ENCODE data around the gene ENOSF1.

The ENOSF1 gene

DNA sequence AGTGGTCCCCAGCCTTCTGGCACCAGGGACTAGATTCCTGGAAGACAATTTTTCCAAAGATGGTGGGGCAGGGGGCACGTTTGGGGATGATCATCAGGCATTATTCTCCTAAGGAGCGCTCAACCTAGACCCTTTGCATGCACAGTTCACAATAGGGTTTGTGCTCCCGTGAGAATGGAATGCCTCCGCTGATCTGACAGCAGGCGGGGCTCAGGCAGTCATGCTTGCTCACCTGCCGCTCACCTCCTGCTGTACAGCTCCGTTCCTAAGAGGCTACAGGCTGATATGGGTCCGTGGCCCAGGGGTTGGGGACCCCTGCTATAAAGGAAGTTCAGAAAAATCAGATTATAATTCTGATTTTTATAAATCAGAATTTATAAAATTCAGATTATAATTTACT is 77.3 kb downstream of the ENOSF1 start:
- TF ChIP-seq, protein P1, sequence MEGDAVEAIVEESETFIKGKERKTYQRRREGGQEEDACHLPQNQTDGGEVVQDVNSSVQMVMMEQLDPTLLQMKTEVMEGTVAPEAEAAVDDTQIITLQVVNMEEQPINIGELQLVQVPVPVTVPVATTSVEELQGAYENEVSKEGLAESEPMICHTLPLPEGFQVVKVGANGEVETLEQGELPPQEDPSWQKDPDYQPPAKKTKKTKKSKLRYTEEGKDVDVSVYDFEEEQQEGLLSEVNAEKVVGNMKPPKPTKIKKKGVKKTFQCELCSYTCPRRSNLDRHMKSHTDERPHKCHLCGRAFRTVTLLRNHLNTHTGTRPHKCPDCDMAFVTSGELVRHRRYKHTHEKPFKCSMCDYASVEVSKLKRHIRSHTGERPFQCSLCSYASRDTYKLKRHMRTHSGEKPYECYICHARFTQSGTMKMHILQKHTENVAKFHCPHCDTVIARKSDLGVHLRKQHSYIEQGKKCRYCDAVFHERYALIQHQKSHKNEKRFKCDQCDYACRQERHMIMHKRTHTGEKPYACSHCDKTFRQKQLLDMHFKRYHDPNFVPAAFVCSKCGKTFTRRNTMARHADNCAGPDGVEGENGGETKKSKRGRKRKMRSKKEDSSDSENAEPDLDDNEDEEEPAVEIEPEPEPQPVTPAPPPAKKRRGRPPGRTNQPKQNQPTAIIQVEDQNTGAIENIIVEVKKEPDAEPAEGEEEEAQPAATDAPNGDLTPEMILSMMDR (IDR thresholded peaks at IDR 0.05; ENCODE audit: poor library complexity, severe bottlenecking): no peak
- Histone ChIP-seq H3K4me1 (ENCODE audit: insufficient read depth, poor library complexity, severe bottlenecking) (peaks cover 4% of the 10 kb centered on the region), H3K27me3 (ENCODE audit: insufficient read depth, poor library complexity, severe bottlenecking) (no peaks in the 10 kb centered on the region), H3K27ac (ENCODE audit: poor library complexity, severe bottlenecking) (no peak overlapping the region), H3K36me3 (ENCODE audit: low read depth) (no peaks in the 10 kb centered on the region), H3K4me3 (ENCODE audit: severe bottlenecking) (no peak overlapping the region), H3K9me3 (ENCODE audit: severe bottlenecking) (no peaks in the 10 kb centered on the region)
- ATAC-seq (ENCODE audit: low read depth) (no peak), DNase-seq (ENCODE audit: low spot score) (no peak)

DNA sequence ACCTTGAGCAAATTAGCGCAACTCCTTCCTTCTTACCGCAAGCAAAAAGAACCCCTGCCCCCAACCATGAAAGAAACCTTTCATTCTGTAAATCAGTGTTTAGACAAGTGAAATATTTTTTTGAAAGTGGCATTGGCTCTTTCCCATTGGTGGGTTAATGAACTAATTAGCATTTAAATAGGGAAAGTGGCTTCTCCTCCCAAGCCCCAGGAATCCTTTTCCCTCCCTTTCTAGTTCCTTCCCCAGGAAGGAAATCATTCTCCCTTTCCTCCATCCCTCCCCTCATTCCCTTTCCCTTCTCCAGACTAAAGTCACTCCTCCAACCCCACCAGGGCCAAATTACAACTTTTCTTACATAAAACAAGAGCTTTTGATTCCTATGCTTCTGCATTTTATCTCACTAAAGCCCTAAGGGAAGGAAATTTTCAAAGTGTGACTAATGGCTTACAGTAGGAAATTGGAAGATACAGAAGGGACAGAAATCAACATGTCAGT is 77.8 kb downstream of the ENOSF1 start:
- ATAC-seq (ENCODE audit: low read depth) (peak; percentile 42; the same call in 1 of the 3 replicates), DNase-seq (ENCODE audit: low spot score) (no peak)
- Histone ChIP-seq H3K27ac (ENCODE audit: poor library complexity, severe bottlenecking) (no peak overlapping the region), H3K4me1 (ENCODE audit: insufficient read depth, poor library complexity, severe bottlenecking) (peaks cover 4% of the 10 kb centered on the region), H3K36me3 (ENCODE audit: low read depth) (no peaks in the 10 kb centered on the region), H3K9me3 (ENCODE audit: severe bottlenecking) (no peaks in the 10 kb centered on the region), H3K27me3 (ENCODE audit: insufficient read depth, poor library complexity, severe bottlenecking) (no peaks in the 10 kb centered on the region), H3K4me3 (ENCODE audit: severe bottlenecking) (no peak overlapping the region)
- TF ChIP-seq, protein P1 (IDR thresholded peaks at IDR 0.05; ENCODE audit: poor library complexity, severe bottlenecking): no peak

DNA sequence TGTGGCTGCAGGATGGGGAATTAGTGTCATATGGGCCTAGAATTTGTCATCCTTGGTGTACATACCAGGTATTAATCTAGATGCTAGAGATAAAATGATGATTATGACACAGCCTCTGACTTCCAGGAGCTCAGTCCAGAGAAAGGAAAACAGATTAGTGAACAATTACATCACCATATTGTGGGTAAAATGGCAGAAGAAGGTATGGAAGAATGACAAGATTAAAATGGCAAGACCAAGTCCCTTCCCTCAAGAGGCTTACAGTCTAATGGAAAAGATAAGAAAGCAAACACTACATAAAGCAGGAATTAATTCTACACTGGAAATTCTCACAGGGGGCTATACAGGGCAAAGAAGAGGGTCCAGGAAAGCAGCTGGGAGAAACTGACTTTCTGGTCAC is 80.9 kb downstream of the ENOSF1 start:
- Histone ChIP-seq H3K9me3 (ENCODE audit: severe bottlenecking) (no peaks in the 10 kb centered on the region), H3K36me3 (ENCODE audit: low read depth) (no peaks in the 10 kb centered on the region), H3K4me1 (ENCODE audit: insufficient read depth, poor library complexity, severe bottlenecking) (peaks cover 4% of the 10 kb centered on the region), H3K27me3 (ENCODE audit: insufficient read depth, poor library complexity, severe bottlenecking) (no peaks in the 10 kb centered on the region), H3K4me3 (ENCODE audit: severe bottlenecking) (no peak overlapping the region), H3K27ac (ENCODE audit: poor library complexity, severe bottlenecking) (no peak overlapping the region)
- TF ChIP-seq, protein P1 (IDR thresholded peaks at IDR 0.05; ENCODE audit: poor library complexity, severe bottlenecking): no peak
- no peak for DNase-seq (ENCODE audit: low spot score)
- ATAC-seq (ENCODE audit: low read depth): no peak

DNA sequence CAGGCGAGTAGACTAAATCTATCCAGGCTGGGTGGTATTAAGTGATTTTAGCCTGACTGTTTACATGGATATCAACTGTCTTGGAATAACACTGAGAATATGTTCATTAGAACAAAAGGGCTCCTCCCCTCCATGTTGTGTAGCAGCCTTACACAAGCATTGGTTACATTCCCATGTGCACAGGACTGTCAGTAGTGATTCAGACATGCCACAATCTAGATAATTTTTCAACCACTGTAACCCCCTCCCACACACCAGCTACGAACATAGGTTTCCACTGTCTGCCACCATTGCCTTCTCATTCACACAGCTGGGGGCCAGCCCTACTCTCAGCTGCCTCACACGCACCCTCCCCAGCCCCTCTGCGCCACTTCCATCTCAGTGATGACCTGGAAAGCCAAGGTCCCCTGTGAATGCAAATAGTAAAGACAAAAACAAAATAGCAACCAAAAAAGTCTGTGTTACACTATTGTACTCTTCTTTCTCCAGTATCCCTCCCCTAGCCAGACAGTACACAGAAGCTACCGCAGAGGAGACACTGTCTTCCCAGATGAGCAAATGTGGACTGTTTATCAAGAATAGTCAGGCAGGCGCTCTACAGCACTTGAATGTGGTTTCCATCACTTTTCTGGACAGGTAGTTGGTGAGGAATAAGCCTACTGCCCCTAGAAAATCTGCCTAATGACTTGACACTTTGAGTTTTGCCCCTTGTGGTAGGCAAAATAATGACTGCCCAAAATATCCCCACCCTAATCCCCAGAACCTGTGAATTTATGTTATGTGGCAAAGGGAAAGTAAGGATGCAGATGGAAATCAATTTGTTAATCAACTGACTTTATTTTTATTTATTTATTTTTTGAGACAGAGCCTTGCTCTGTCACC is 82.9 kb downstream of the ENOSF1 start:
- no peak for ATAC-seq (ENCODE audit: low read depth)
- H3K9me3 ChIP-seq (ENCODE audit: severe bottlenecking): no peaks in the 10 kb centered on the region
- H3K4me3 ChIP-seq (ENCODE audit: severe bottlenecking): no peak overlapping the region
- no peak overlapping the region for H3K27ac ChIP-seq (ENCODE audit: poor library complexity, severe bottlenecking)
- DNase-seq (ENCODE audit: low spot score): no peak
- H3K36me3 ChIP-seq (ENCODE audit: low read depth): no peaks in the 10 kb centered on the region
- no peaks in the 10 kb centered on the region for H3K27me3 ChIP-seq (ENCODE audit: insufficient read depth, poor library complexity, severe bottlenecking)
- peaks cover 2% of the 10 kb centered on the region for H3K4me1 ChIP-seq (ENCODE audit: insufficient read depth, poor library complexity, severe bottlenecking)
- TF ChIP-seq, protein P1 (IDR thresholded peaks at IDR 0.05; ENCODE audit: poor library complexity, severe bottlenecking): no peak

DNA sequence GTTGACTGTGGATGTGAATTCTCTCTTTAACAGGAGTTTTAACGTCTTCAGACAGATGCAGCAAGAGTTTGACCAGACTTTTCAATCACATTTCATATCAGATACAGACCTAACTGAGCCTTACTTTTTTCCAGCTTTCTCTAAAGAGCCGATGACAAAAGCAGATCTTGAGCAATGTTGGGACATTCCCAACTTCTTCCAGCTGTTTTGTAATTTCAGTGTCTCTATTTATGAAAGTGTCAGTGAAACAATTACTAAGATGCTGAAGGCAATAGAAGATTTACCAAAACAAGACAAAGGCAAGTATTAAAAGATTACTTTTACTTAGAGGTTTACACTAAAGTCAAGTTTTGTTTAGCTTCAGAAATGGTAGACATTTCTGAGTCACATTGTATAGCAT is 85.2 kb downstream of the ENOSF1 start:
- Histone ChIP-seq H3K27ac (ENCODE audit: poor library complexity, severe bottlenecking) (no peak overlapping the region), H3K36me3 (ENCODE audit: low read depth) (no peaks in the 10 kb centered on the region), H3K9me3 (ENCODE audit: severe bottlenecking) (no peaks in the 10 kb centered on the region), H3K4me3 (ENCODE audit: severe bottlenecking) (no peak overlapping the region), H3K27me3 (ENCODE audit: insufficient read depth, poor library complexity, severe bottlenecking) (no peaks in the 10 kb centered on the region), H3K4me1 (ENCODE audit: insufficient read depth, poor library complexity, severe bottlenecking) (no peaks in the 10 kb centered on the region)
- ATAC-seq (ENCODE audit: low read depth) (no peak), DNase-seq (ENCODE audit: low spot score) (no peak)
- TF ChIP-seq, protein P1 (IDR thresholded peaks at IDR 0.05; ENCODE audit: poor library complexity, severe bottlenecking): no peak
